ENCODE data around the gene C4orf36.

C4orf36 gene

GRCh38 chr4:86847571-86847970 is 44.7 kb downstream of the C4orf36 start:
- Histone ChIP-seq H3K36me3 (ENCODE audit: insufficient read depth, low read length) (no peaks in the 10 kb centered on the region), H3K4me3 (ENCODE audit: low read depth in 1 of 2, low read length in 2 of 2) (no peak overlapping the region), H3K27ac (ENCODE audit: low read depth, low read length) (no peak overlapping the region), H3K9ac (ENCODE audit: low read length) (no peak overlapping the region), H3K9me3 (ENCODE audit: low read length) (no peaks in the 10 kb centered on the region), H3K27me3 (ENCODE audit: control insufficient read depth in 1 of 2, insufficient read depth in 2 of 2, low read length in 2 of 2) (no peaks in the 10 kb centered on the region), H3K4me1 (ENCODE audit: insufficient read depth, low read length) (no peaks in the 10 kb centered on the region)

- H3K4me1 ChIP-seq (ENCODE audit: insufficient read depth, low read length): no peaks in the 10 kb centered on the region
- no peaks in the 10 kb centered on the region for H3K36me3 ChIP-seq (ENCODE audit: insufficient read depth, low read length)
- no peaks in the 10 kb centered on the region for H3K27me3 ChIP-seq (ENCODE audit: control insufficient read depth in 1 of 2, insufficient read depth in 2 of 2, low read length in 2 of 2)
- no peak overlapping the region for H3K9ac ChIP-seq (ENCODE audit: low read length)
- no peaks in the 10 kb centered on the region for H3K9me3 ChIP-seq (ENCODE audit: low read length)
- H3K27ac ChIP-seq (ENCODE audit: low read depth, low read length): no peak overlapping the region
- H3K4me3 ChIP-seq (ENCODE audit: low read depth in 1 of 2, low read length in 2 of 2): no peak overlapping the region
Observed at GRCh38 chr4:86846921-86847320, 45.3 kb downstream of the C4orf36 start.

GRCh38 chr4:86845593-86845992 is 46.6 kb downstream of the C4orf36 start:
- Histone ChIP-seq H3K9ac (ENCODE audit: low read length) (no peak overlapping the region), H3K27ac (ENCODE audit: low read depth, low read length) (no peak overlapping the region), H3K36me3 (ENCODE audit: insufficient read depth, low read length) (no peaks in the 10 kb centered on the region), H3K27me3 (ENCODE audit: control insufficient read depth in 1 of 2, insufficient read depth in 2 of 2, low read length in 2 of 2) (no peaks in the 10 kb centered on the region), H3K4me3 (ENCODE audit: low read depth in 1 of 2, low read length in 2 of 2) (no peak overlapping the region), H3K4me1 (ENCODE audit: insufficient read depth, low read length) (no peaks in the 10 kb centered on the region), H3K9me3 (ENCODE audit: low read length) (no peaks in the 10 kb centered on the region)

GRCh38 chr4:86841309-86841708 is 50.9 kb downstream of the C4orf36 start:
- no peak overlapping the region for H3K9ac ChIP-seq (ENCODE audit: low read length)
- no peak overlapping the region for H3K27ac ChIP-seq (ENCODE audit: low read depth, low read length)
- no peak overlapping the region for H3K4me3 ChIP-seq (ENCODE audit: low read depth in 1 of 2, low read length in 2 of 2)
- no peaks in the 10 kb centered on the region for H3K9me3 ChIP-seq (ENCODE audit: low read length)
- H3K36me3 ChIP-seq (ENCODE audit: insufficient read depth, low read length): no peaks in the 10 kb centered on the region
- no peaks in the 10 kb centered on the region for H3K27me3 ChIP-seq (ENCODE audit: control insufficient read depth in 1 of 2, insufficient read depth in 2 of 2, low read length in 2 of 2)
- no peaks in the 10 kb centered on the region for H3K4me1 ChIP-seq (ENCODE audit: insufficient read depth, low read length)

- Histone ChIP-seq H3K27ac (ENCODE audit: low read depth, low read length) (no peak overlapping the region), H3K27me3 (ENCODE audit: control insufficient read depth in 1 of 2, insufficient read depth in 2 of 2, low read length in 2 of 2) (no peaks in the 10 kb centered on the region), H3K9ac (ENCODE audit: low read length) (no peak overlapping the region), H3K4me1 (ENCODE audit: insufficient read depth, low read length) (no peaks in the 10 kb centered on the region), H3K36me3 (ENCODE audit: insufficient read depth, low read length) (no peaks in the 10 kb centered on the region), H3K4me3 (ENCODE audit: low read depth in 1 of 2, low read length in 2 of 2) (no peak overlapping the region), H3K9me3 (ENCODE audit: low read length) (no peaks in the 10 kb centered on the region)
Observed at GRCh38 chr4:86840858-86841257, 51.4 kb downstream of the C4orf36 start.

- Histone ChIP-seq H3K36me3 (ENCODE audit: insufficient read depth, low read length) (no peaks in the 10 kb centered on the region), H3K27ac (ENCODE audit: low read depth, low read length) (no peak overlapping the region), H3K27me3 (ENCODE audit: control insufficient read depth in 1 of 2, insufficient read depth in 2 of 2, low read length in 2 of 2) (no peaks in the 10 kb centered on the region), H3K9ac (ENCODE audit: low read length) (no peak overlapping the region), H3K9me3 (ENCODE audit: low read length) (no peaks in the 10 kb centered on the region), H3K4me1 (ENCODE audit: insufficient read depth, low read length) (no peaks in the 10 kb centered on the region), H3K4me3 (ENCODE audit: low read depth in 1 of 2, low read length in 2 of 2) (no peak overlapping the region)
Observed at GRCh38 chr4:86837691-86838503, 54.3 kb downstream of the C4orf36 start.

GRCh38 chr4:86835677-86836076 is 56.5 kb downstream of the C4orf36 start:
- H3K9me3 ChIP-seq (ENCODE audit: low read length): no peaks in the 10 kb centered on the region
- no peaks in the 10 kb centered on the region for H3K36me3 ChIP-seq (ENCODE audit: insufficient read depth, low read length)
- no peaks in the 10 kb centered on the region for H3K27me3 ChIP-seq (ENCODE audit: control insufficient read depth in 1 of 2, insufficient read depth in 2 of 2, low read length in 2 of 2)
- H3K4me1 ChIP-seq (ENCODE audit: insufficient read depth, low read length): no peaks in the 10 kb centered on the region
- no peak overlapping the region for H3K4me3 ChIP-seq (ENCODE audit: low read depth in 1 of 2, low read length in 2 of 2)
- H3K9ac ChIP-seq (ENCODE audit: low read length): no peak overlapping the region
- H3K27ac ChIP-seq (ENCODE audit: low read depth, low read length): no peak overlapping the region

- Histone ChIP-seq H3K9ac (ENCODE audit: low read length) (no peak overlapping the region), H3K4me3 (ENCODE audit: low read depth in 1 of 2, low read length in 2 of 2) (no peak overlapping the region), H3K27ac (ENCODE audit: low read depth, low read length) (no peak overlapping the region), H3K36me3 (ENCODE audit: insufficient read depth, low read length) (no peaks in the 10 kb centered on the region), H3K27me3 (ENCODE audit: control insufficient read depth in 1 of 2, insufficient read depth in 2 of 2, low read length in 2 of 2) (no peaks in the 10 kb centered on the region), H3K9me3 (ENCODE audit: low read length) (no peaks in the 10 kb centered on the region), H3K4me1 (ENCODE audit: insufficient read depth, low read length) (no peaks in the 10 kb centered on the region)
Observed at GRCh38 chr4:86834901-86835300, 57.3 kb downstream of the C4orf36 start.

GRCh38 chr4:86833615-86834014 is 58.6 kb downstream of the C4orf36 start:
- no peak overlapping the region for H3K9ac ChIP-seq (ENCODE audit: low read length)
- no peaks in the 10 kb centered on the region for H3K9me3 ChIP-seq (ENCODE audit: low read length)
- no peak overlapping the region for H3K4me3 ChIP-seq (ENCODE audit: low read depth in 1 of 2, low read length in 2 of 2)
- H3K4me1 ChIP-seq (ENCODE audit: insufficient read depth, low read length): no peaks in the 10 kb centered on the region
- no peak overlapping the region for H3K27ac ChIP-seq (ENCODE audit: low read depth, low read length)
- no peaks in the 10 kb centered on the region for H3K36me3 ChIP-seq (ENCODE audit: insufficient read depth, low read length)
- no peaks in the 10 kb centered on the region for H3K27me3 ChIP-seq (ENCODE audit: control insufficient read depth in 1 of 2, insufficient read depth in 2 of 2, low read length in 2 of 2)

GRCh38 chr4:86831262-86832130 is 60.7 kb downstream of the C4orf36 start:
- Histone ChIP-seq H3K36me3 (ENCODE audit: insufficient read depth, low read length) (no peaks in the 10 kb centered on the region), H3K27ac (ENCODE audit: low read depth, low read length) (no peak overlapping the region), H3K4me3 (ENCODE audit: low read depth in 1 of 2, low read length in 2 of 2) (no peak overlapping the region), H3K4me1 (ENCODE audit: insufficient read depth, low read length) (no peaks in the 10 kb centered on the region), H3K27me3 (ENCODE audit: control insufficient read depth in 1 of 2, insufficient read depth in 2 of 2, low read length in 2 of 2) (no peaks in the 10 kb centered on the region), H3K9me3 (ENCODE audit: low read length) (no peaks in the 10 kb centered on the region), H3K9ac (ENCODE audit: low read length) (no peak overlapping the region)
